Heart left ventricle (tissue), 16 donors: Measurements from ENCODE around the gene CDH24. TPM values are rescaled to one million over a fixed set of nuclear protein-coding genes. Genes with fewer than 3 reads are reported as not detected.
A peak's percentile ranks its signal among the peaks of the same experiment; 100 is the strongest.

Experiments used
- ATAC-seq, 4 donors: fragments of 200-7000 bp; cut with Tn5 transposase; one replicate each; pipeline ENCODE4 v1.9.1; 2020 to 2022; ENCODE audit warnings: moderate library complexity in 4 of 4, mild to moderate bottlenecking in 3 of 4, moderate number of reproducible peaks in 1 of 4
- DNase-seq, 5 donors: peaks; one replicate each; pipeline ENCODE4 v3.0.0-alpha.2; 2020
- H3K27ac ChIP-seq, 12 donors: fragments of 200-600 bp; sonication (generic) in 4 of 12; one replicate each; pipeline versions ENCODE4 v1.5.0 to v1.8.0; 2016 to 2022; ENCODE audit warnings: mild to moderate bottlenecking in 2 of 12
- H3K27me3 ChIP-seq, 9 donors: fragments of 200-600 bp; sonication (generic) in 2 of 9; one replicate each; pipeline versions ENCODE4 v1.5.1 to v1.8.0; 2016 to 2022; ENCODE audit warnings: mild to moderate bottlenecking in 3 of 9
- H3K36me3 ChIP-seq, 9 donors: fragments of 200-600 bp; sonication (generic) in 2 of 9; one replicate each; pipeline versions ENCODE4 v1.5.0 to v1.8.0; 2018 to 2022; ENCODE audit warnings: mild to moderate bottlenecking in 2 of 9
- H3K4me1 ChIP-seq, 12 donors: fragments of 200-600 bp; sonication (generic) in 4 of 12; one replicate each; pipeline versions ENCODE4 v1.5.0 to v1.8.0; 2016 to 2022; ENCODE audit warnings: mild to moderate bottlenecking in 3 of 12
- H3K4me3 ChIP-seq, 12 donors: fragments of 200-600 bp; sonication (generic) in 4 of 12; one replicate each; pipeline versions ENCODE4 v1.5.0 to v1.8.0; 2017 to 2022; ENCODE audit warnings: mild to moderate bottlenecking in 9 of 12, moderate library complexity in 4 of 12
- H3K9me3 ChIP-seq, 12 donors: fragments of 200-600 bp; sonication (generic) in 4 of 12; one replicate each; pipeline versions ENCODE4 v1.5.0 to v1.8.0; 2016 to 2022; ENCODE audit warnings: mild to moderate bottlenecking in 1 of 12
- CTCF ChIP-seq, 12 donors: fragments of 200-600 bp; sonication (generic) in 4 of 12; IDR thresholded peaks; one replicate each; pipeline versions ENCODE4 v1.5.0 to v1.8.0; 2018 to 2022; ENCODE audit warnings: antibody characterized with exemption in 12 of 12, mild to moderate bottlenecking in 5 of 12
- POLR2A ChIP-seq, 2 donors: fragments of 450-650 bp; IDR thresholded peaks; one replicate each; pipeline ENCODE4 v1.6.1; 2017; ENCODE audit warnings: antibody characterized with exemption in 2 of 2, mild to moderate bottlenecking in 2 of 2, moderate library complexity in 2 of 2
- WGBS, 4 donors: extraction: QIAGEN DNeasy Blood & Tissue Kit in 2 of 4; methylation state at CpG; one replicate each; pipeline versions ENCODE4 v1.1.5 to v1.1.7; 2013 to 2018; 5-methylcytosine and 5-hydroxymethylcytosine counted together
- intact Hi-C, 10 donors: fragments of 100-400 bp; cut with DNase I; formaldehyde crosslinking; loops; one replicate each; pipeline versions ENCODE4 v1.11.1 to v1.14.2; 2022
- polyA plus RNA-seq, 2 donors: library from polyadenylated mRNA; stranded (reverse); fragments of 200-250 nt; gene quantifications; one replicate each; pipeline ENCODE4 v1.2.3, GENCODE V29; 2013
- total RNA-seq, 9 donors: library from RNA; depleted of rRNA in 2 of 9; stranded (reverse); fragments of >200 nt in 2 of 9; fragmentation: NEBNext Ultra II Directional in 3 of 9; extraction: Animal tissue kit (Norgen Biotek cat#: 25700) in 3 of 9; gene quantifications; one replicate each; pipeline versions ENCODE4 v1.1.0 to v1.2.4, GENCODE V29; 2016 to 2023
- donor health status: ischemic (EF 13 %, LVEDD 7.1; RV severe dilation, severe dysfunction).
- donor health status: healthy with polysubstance abuse.
- donor health status: DM: no; HTN: yes; CAD: no.
- donor health status: DM: no; HTN: no; CAD: no.
- donor health status: ischemic (EF 25% LVEDD 6.9; RV normal size, moderate dysfunction).
- donor health status: ischemic (EF 25% LVEDD 5.7; RV mildly dilated, moderate dysfunction).
- donor health status: healthy.
- donor health status: DM: yes; HTN: yes; CAD: no.
- donor health status: ischemic (EF 35%, LVEDD 5.7; RV mildly dilated, moderate dysfunction).
- donor health status: nonischemic (EF 11% LVEDD 7.7; RV severe dilation, severe dysfunction).
- donor health status: DM: yes; HTN: yes; CAD: no.
- donor health status: PGD.
- donor health status: ischemic (EF 29% LVEDD 5.4; RV normal size, mild dysfunction).
- donor health status: nonischemic (EF 23%, LVEDD 6.1; RV moderate dilation, normal function).

Gene CDH24
- total and polyA plus RNA-seq, 11 donors, result 0.72 to 3.3 (median 1.9) TPM

- intact Hi-C loops, result loop anchor here in 3 of 10 donors (2.0 to 10.0 kb wide), 3 partner anchors 61 to 501 kb away; no protein-coding TSS in a partner anchor
- 51 to 90% (median 59%) methylated on average over 2 to 6 of the region's 6 CpGs for WGBS, 4 donors
Measured at GRCh38 chr14:23055621-23056144, 1.6 kb downstream of the CDH24 start.

GRCh38 chr14:23055147-23055550 lies 2.2 kb downstream of the CDH24 start:
- Histone ChIP-seq H3K4me3 (no peak overlapping the region), H3K4me1 (peaks cover 0 to 28% (median 16%) of the 10 kb centered on the region in 12 donors), H3K27me3 (no peaks in the 10 kb centered on the region), H3K36me3 (peaks cover 0 to 21% (median 18%) of the 10 kb centered on the region in 9 donors), H3K27ac (no peak overlapping the region), H3K9me3 (no peaks in the 10 kb centered on the region)
- ATAC-seq (no peak), DNase-seq (no peak)
- 96 to 99% (median 96%) methylated on average over 12 of the region's 12 CpGs for WGBS, 4 donors
- intact Hi-C loops, result loop anchor here in 1 of 10 donors (10.0 kb wide), 1 partner anchor 500 kb away; no protein-coding TSS in a partner anchor
- TF ChIP-seq CTCF (IDR thresholded peaks at IDR 0.05), result no peak
- no peak for TF ChIP-seq POLR2A (IDR thresholded peaks at IDR 0.05)

More at GRCh38 chr14:23055621-23056144, 1.6 kb downstream of the CDH24 start:
- H3K4me1 ChIP-seq, result peaks cover 0 to 28% (median 16%) of the 10 kb centered on the region in 12 donors
- TF ChIP-seq POLR2A (IDR thresholded peaks at IDR 0.05) (no peak), CTCF (IDR thresholded peaks at IDR 0.05) (no peak)
- H3K9me3 ChIP-seq, result no peaks in the 10 kb centered on the region
- peak in 2 of 5 donors; percentile 51 to 60 for DNase-seq
- peaks cover 0 to 26% (median 24%) of the 10 kb centered on the region in 9 donors for H3K36me3 ChIP-seq
- no peak overlapping the region for H3K4me3 ChIP-seq
- peak in 2 of 4 donors; percentile 5 to 34 for ATAC-seq
- H3K27ac ChIP-seq, result no peak overlapping the region
- H3K27me3 ChIP-seq, result no peaks in the 10 kb centered on the region

GRCh38 chr14:23054000-23054811 lies 3.1 kb downstream of the CDH24 start:
- intact Hi-C loops, result loop anchor here in 2 of 10 donors (2.0 to 10.0 kb wide), 2 partner anchors 61 to 499 kb away; no protein-coding TSS in a partner anchor
- DNase-seq, result no peak
- Histone ChIP-seq H3K4me1 (peaks cover 0 to 28% (median 16%) of the 10 kb centered on the region in 12 donors), H3K27ac (no peak overlapping the region), H3K36me3 (peaks cover 0 to 11% (median 9%) of the 10 kb centered on the region in 9 donors), H3K27me3 (no peaks in the 10 kb centered on the region), H3K4me3 (no peak overlapping the region), H3K9me3 (no peaks in the 10 kb centered on the region)
- TF ChIP-seq CTCF (IDR thresholded peaks at IDR 0.05) (peak in 8 of 12 donors; percentile 7 to 45 (median 27)), POLR2A (IDR thresholded peaks at IDR 0.05) (no peak)
- WGBS, 4 donors, result 70 to 87% (median 74%) methylated on average over 5 to 17 of the region's 17 CpGs
- no peak for ATAC-seq

GRCh38 chr14:23053426-23053825 lies 3.9 kb downstream of the CDH24 start:
- H3K4me3 ChIP-seq, result no peak overlapping the region
- peaks cover 0 to 28% (median 16%) of the 10 kb centered on the region in 12 donors for H3K4me1 ChIP-seq
- H3K9me3 ChIP-seq, result no peaks in the 10 kb centered on the region
- no peak overlapping the region for H3K27ac ChIP-seq
- ATAC-seq, result no peak
- H3K36me3 ChIP-seq, result peaks cover 0 to 3% (median 1%) of the 10 kb centered on the region in 9 donors
- no peak for DNase-seq
- TF ChIP-seq CTCF (IDR thresholded peaks at IDR 0.05) (no peak), POLR2A (IDR thresholded peaks at IDR 0.05) (no peak)
- intact Hi-C loops, result loop anchor here in 2 of 10 donors (2.0 to 10.0 kb wide), 2 partner anchors 61 to 499 kb away; no protein-coding TSS in a partner anchor
- 90 to 98% (median 95%) methylated on average over 9 to 10 of the region's 10 CpGs for WGBS, 4 donors
- H3K27me3 ChIP-seq, result no peaks in the 10 kb centered on the region
